Stimulated activated CD8-positive, alpha-beta memory T cell treated with anti-CD3 and anti-CD28 coated beads, Interleukin-12 subunit alpha, Interleukin-12 subunit beta, amount 100 ng/mL, for 4 hours (primary cell): ENCODE data around the gene HDDC2.
"Not testable (repeated sequence)": the region's sequence is repeated elsewhere in the genome, so short reads cannot be mapped to it uniquely, and the experiment has no call there.

Source experiments
- DNase-seq: peaks from one replicate; pipeline ENCODE4 v3.0.0-alpha.2; 2020; ENCODE audit warnings: low read depth

Gene HDDC2

DNA sequence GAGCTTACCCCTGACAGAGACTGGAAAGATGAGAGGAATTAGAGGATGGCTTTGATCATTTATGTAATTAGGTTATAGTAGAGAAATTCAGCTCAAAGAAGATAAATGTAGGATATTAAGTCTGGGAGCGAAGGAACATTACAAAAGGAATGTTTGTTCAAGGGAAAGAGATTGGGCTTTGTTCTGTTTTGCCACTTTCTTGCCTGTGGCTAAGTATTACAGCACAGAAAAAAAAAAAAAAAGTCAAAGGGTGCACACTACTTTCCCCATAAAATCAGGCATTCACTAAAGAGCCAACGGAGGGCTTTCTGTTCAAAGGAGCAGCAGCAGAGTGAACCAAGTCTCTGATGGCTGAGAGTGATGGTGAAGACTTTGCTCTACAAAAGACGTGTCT lies 5.0 kb upstream of the HDDC2 start:
- no peak for DNase-seq

DNA sequence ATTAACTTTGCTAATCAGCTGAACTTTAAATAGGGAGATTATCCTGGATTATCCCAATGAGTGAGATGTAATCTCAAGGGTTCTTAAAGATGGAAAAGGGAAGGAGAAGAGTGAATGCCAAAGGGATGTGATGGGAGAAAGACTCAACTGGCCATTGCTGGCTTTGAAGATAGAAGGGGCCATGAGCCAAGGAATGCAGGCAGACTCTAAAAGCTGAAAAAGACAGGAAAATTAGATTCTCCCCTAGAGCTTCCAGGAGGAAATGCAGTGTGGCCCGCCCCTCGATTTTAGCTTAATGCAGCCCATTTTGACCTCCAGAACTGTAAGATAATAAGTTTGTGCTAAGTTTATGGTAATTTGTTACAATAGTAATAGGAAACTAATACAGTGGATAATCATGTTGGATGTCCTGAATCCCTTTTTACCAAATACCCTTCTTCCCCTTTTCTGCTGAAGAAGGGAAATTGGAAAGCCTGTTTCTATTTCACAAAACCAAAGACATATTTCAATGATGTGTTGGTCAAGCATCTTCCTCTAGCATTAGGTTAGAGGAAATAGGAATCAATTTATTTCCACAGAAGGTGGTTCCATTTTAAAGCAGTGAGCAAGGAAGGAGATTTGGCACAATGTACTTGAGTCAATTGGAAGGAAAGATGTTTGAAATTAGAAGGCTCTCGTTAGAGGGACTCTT lies 3.3 kb upstream of the HDDC2 start:
- DNase-seq: no peak

DNA sequence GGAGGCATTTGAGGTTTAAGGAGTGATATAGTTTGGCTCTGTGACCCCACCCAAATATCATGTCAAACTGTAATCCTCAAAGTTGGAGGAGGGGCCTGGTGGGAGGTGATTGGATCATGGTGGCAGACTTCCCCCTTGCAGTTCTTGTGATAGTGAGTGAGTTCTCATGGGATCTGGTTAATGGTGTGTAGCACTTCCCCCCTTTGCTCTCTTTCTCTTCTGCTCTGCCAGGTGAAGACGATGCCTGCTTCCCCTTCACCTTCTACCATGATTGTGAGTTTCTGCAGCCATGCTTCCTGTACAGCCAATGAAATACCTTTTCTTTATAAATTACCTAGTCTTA lies 1.7 kb upstream of the HDDC2 start:
- DNase-seq: no peak

- no peak for DNase-seq
These were observed 1.2 kb upstream of the HDDC2 start for GRCh38 chr6:125302840-125303511.

DNA sequence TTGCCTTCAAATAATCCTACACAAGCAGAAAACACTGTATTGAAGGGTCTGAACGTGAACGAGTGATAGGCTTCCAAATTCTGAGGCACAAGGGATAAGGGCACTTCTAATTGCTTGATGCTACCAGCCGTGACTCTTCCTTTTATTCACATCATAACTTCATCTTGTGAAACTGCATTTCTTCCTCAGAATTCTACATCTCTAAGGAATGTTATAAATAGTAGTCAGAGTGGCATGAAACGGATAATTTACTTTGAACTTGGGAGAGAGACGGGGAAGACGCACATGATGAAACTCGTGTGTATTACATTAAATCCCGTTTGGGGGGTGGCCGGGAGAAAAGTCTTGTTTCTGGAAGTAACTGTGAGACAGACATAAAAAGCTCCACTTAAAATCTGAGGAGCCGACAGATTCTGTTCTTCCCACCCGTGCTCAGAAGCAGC lies 754 bp downstream of the HDDC2 start:
- DNase-seq: no peak

DNA sequence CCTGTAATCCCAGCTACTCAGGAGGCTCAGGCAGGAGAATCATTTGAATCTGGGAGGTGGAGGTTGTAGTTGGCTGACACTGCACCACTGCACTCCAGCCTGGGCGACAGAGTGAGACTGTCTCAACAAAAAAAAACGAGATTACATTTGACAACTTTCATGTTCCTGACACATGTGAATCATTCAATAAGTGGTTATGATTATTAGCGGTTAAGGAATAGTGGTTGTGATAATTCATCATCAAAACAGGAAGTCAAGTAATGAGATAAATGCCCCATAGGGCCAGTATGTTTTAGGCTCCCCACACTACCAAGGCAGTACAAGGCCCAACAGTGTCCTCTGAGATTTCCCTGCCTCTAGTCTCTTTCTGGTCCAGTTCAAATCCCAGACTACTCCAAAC lies 2.5 kb downstream of the HDDC2 start:
- DNase-seq: no peak

DNA sequence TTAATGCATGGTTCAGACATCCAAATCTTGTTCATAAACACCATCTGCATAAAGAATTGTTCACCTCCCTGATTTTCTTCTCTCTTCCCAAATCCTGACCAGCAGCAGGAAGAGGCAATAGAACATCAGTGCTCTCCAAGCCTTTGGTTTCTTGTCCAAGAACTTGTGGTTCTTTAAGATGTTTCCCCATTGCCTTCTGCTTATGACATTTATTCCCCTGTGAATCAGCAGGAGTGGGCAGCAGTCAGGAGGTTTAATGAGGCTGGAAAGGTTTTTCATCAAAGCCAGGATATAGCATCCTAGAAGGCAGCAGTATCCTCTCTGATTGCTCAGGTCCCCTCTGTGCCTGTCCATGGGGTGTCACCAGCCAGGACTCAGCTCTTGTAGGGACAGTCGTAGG lies 5.3 kb downstream of the HDDC2 start:
- DNase-seq: no peak

DNA sequence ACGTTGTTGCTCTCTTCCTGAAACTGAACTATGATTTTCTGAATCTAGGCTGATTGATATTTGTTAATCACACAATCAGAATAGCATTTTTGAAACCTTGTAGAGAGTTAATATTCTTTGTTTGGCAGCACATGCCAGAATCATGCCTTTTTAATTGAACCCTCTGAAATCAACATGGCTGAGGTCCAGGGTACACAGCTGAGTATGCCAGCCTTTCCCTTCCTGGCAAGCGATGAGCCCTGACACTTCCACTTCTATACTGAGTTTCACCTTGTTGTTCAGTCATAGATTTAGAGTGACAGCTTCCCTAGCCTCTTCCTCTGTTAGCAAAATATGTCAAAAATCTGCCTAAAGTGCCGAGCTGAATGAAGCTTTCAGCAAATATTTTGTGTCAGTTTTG lies 6.8 kb downstream of the HDDC2 start:
- DNase-seq: no peak

DNA sequence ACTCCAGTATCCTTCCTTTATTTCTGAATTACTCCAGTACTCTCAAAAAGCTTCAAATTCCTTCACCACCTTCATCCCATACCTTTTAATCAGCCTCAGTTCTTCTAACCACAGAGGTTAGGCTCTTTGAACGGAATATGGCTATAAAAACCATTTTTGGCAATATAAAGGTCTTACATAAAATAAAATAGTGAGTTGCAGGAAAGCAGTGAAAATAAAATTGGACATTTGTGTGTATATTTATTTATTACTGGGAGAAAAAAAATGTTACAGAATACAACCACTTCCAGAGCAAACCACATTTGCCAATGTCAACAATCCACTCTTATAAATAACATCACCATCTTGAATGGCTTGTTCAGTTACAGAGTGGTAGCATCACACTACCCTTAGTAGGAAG lies 7.7 kb downstream of the HDDC2 start:
- no peak for DNase-seq

DNA sequence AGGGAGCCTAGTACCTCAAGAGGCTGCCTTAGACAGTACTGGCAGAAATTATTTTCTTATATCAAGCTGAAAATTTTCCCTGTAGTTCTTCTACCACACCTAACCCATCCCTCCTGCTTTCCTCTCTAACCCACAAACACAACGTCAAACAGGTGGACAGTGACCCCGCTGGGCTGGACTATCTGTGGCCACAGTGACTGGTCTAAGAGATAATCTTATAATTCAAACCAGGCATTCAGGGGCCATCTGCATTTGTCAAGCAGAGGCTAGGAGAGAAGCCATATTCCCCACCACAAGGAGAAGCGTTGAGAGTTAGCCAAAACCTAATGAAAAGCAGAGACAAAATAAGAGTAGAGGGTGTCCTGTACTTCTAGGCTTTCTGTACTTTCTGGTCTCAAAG lies 8.2 kb downstream of the HDDC2 start:
- DNase-seq: no peak

GRCh38 chr6:125287718-125288117 lies 14.0 kb downstream of the HDDC2 start:
- DNase-seq: no peak

GRCh38 chr6:125285936-125286335 lies 15.8 kb downstream of the HDDC2 start:
- no peak for DNase-seq

DNA sequence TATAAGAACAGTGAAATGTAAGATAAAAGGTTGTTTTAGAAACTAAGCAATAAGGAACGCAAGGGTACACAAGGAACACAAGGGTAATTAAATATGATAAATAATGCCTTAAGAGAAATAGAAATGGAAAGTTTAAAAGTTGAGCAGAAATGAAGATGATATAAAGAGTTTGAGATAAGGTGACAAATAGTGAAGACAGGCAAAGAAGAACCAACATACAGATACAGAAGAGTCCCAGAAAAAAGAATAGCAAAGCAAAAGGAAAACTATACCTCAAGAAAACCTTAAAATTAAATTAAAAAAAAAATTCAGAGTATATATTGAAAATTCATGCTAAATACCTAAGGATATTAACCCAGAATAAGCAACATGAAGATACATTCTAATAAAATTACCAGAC lies 16.4 kb downstream of the HDDC2 start:
- no peak for DNase-seq

- DNase-seq: not testable (repeated sequence)
These were observed 19.3 kb downstream of the HDDC2 start for GRCh38 chr6:125282470-125282869.

- DNase-seq: not testable (repeated sequence)
These were observed 21.3 kb downstream of the HDDC2 start for GRCh38 chr6:125280370-125281035.

DNA sequence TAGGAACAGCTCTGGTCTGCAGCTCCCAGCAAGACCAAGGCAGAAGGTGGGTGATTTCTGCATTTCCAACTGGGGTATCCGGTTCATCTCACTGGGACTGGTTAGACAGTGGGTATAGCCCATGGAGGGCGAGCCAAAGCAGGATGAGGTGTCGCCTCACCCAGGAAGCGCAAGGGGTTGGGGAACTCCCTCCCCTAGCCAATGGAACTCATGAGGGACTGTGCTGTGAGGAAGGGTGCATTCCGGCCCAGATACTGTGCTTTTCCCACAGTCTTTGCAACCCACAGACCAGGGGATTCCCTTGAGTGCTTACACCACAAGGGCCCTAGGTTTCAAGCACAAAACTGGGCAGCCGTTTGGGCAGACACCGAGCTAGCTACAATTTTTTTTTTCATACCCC lies 21.8 kb downstream of the HDDC2 start:
- DNase-seq: no peak

DNA sequence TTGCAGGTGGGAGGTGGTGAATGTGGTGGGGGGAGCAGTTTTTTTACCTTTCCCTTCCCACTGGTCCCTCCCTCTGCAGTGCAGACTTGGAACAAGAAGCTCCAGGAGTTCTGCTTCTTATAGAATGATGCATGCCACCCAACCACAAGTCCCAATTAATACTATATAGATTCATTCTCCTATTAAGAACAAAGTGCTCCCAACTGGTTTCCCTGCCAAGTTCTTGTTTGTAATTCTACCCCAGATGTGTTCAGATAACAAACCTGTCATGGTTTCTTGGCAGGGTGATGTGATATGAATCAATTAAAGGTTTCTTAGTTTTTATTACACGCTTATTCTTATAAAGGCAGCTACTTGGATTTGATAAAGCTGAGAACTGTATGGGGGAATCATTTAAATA lies 23.9 kb downstream of the HDDC2 start:
- DNase-seq: no peak

- DNase-seq: no peak
These were observed 26.0 kb downstream of the HDDC2 start for GRCh38 chr6:125275779-125276178.

- no peak for DNase-seq
These were observed 26.8 kb downstream of the HDDC2 start for GRCh38 chr6:125274935-125275334.

DNA sequence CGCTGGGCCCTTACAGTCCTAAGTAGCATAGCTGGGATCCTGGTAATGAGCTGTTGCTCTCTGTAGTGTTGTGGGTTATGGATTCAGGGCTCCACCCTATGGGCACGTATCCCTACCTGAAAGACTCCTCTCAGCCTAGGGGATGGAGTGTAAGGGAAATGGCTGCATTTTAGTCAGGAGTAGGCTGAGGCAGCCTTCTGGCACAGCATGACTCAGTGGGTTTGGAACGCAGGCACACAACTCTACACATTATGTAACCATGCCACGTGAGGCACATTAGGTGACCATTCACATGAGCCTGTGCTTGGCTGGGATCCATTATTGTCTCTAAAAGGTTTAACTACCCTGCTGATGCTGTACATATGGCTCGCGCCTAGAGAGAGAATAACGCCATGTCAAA lies 27.8 kb downstream of the HDDC2 start:
- no peak for DNase-seq

DNA sequence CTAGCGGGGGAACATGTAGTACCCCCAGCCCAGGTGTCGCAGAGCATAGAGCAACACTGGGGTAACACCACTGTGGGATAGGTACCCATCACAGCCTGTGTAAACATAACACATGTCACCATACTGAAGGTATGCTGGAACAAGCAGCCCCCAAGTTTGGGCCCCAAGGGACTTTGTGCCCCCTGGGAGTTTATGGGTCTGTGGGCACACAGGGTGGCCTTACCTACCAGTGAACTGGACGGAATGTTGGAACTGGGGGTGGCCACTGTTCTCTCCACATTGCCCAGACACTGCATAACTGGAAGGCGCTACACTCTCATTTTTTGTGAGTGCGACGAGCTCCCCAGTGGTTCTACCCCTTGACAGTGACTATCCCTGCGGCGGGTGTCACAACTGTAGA lies 28.5 kb downstream of the HDDC2 start:
- no peak for DNase-seq

- no peak for DNase-seq
These were observed 30.1 kb downstream of the HDDC2 start for GRCh38 chr6:125271486-125272159.

GRCh38 chr6:125270380-125270779 lies 31.4 kb downstream of the HDDC2 start:
- no peak for DNase-seq
